Measurements from ENCODE around the gene CBX4.

- no peak for TF ChIP-seq CTCF (IDR thresholded peaks at IDR 0.05)
- no peak for TF ChIP-seq POLR2A (IDR thresholded peaks at IDR 0.05)
- no peak for TF ChIP-seq POLR2AphosphoS5 (IDR thresholded peaks at IDR 0.05)
Observed at GRCh38 chr17:79830763-79831264, 8.4 kb downstream of the CBX4 start.

All from upper lobe of left lung (tissue), 4 donors.